IPS-NIHi7 (cell line): ENCODE data around the gene SH2D5.

ENCODE experiments used
- DNase-seq: peaks from one replicate; pipeline ENCODE4 v3.0.0; 2012; ENCODE audit warnings: mixed read lengths; ENCODE audit errors: extremely low spot score

Gene SH2D5

GRCh38 chr1:20715406-20715805 is 17.1 kb downstream of the SH2D5 start:
- DNase-seq: no peak

- no peak for DNase-seq
Observed at GRCh38 chr1:20713440-20713839, 19.1 kb downstream of the SH2D5 start.

- DNase-seq: no peak
Observed at GRCh38 chr1:20712215-20712577, 20.3 kb downstream of the SH2D5 start.

GRCh38 chr1:20711285-20712214 is 21.0 kb downstream of the SH2D5 start:
- no peak for DNase-seq

GRCh38 chr1:20710469-20711284 is 21.8 kb downstream of the SH2D5 start:
- DNase-seq: no peak

GRCh38 chr1:20709868-20710267 is 22.6 kb downstream of the SH2D5 start:
- no peak for DNase-seq

- no peak for DNase-seq
Observed at GRCh38 chr1:20708891-20709290, 23.6 kb downstream of the SH2D5 start.

GRCh38 chr1:20708057-20708456 is 24.4 kb downstream of the SH2D5 start:
- no peak for DNase-seq

- no peak for DNase-seq
Observed at GRCh38 chr1:20706841-20707240, 25.7 kb downstream of the SH2D5 start.

GRCh38 chr1:20705203-20705755 is 27.2 kb downstream of the SH2D5 start:
- no peak for DNase-seq

- no peak for DNase-seq
Observed at GRCh38 chr1:20704390-20705202, 27.9 kb downstream of the SH2D5 start.

- no peak for DNase-seq
Observed at GRCh38 chr1:20703124-20703756, 29.3 kb downstream of the SH2D5 start.

- no peak for DNase-seq
Observed at GRCh38 chr1:20702416-20702815, 30.1 kb downstream of the SH2D5 start.

- DNase-seq: no peak
Observed at GRCh38 chr1:20701847-20702246, 30.7 kb downstream of the SH2D5 start.

GRCh38 chr1:20701446-20701845 is 31.1 kb downstream of the SH2D5 start:
- no peak for DNase-seq

GRCh38 chr1:20700636-20701215 is 31.8 kb downstream of the SH2D5 start:
- no peak for DNase-seq

- no peak for DNase-seq
Observed at GRCh38 chr1:20699558-20699957, 32.9 kb downstream of the SH2D5 start.

GRCh38 chr1:20698195-20698910 is 34.1 kb downstream of the SH2D5 start:
- no peak for DNase-seq

GRCh38 chr1:20697563-20697962 is 34.9 kb downstream of the SH2D5 start:
- no peak for DNase-seq
